Measurements from ENCODE around the gene ATP2B2. TPM values are rescaled to one million over a fixed set of nuclear protein-coding genes. Genes with fewer than 3 reads are reported as not detected.

ATP2B2 gene
- total and polyA plus RNA-seq, 2 of the 8 experiments (the other 6 are each of a cell fraction or from before 2014, with no cell fraction given), result 0.14 to 1.2 TPM

- no peak for TF ChIP-seq EZH2 (IDR thresholded peaks at IDR 0.05; ENCODE audit: low read depth, low read length, severe bottlenecking)
- no peak for TF ChIP-seq GTF2F1 (IDR thresholded peaks at IDR 0.05; ENCODE audit: borderline replicate concordance, low read depth, low read length)
- TF ChIP-seq RFX5 (IDR thresholded peaks at IDR 0.05; ENCODE audit: borderline replicate concordance, low read depth, low read length), result no peak
These were observed 115.4 kb downstream of the ATP2B2 start (continued) for GRCh38 chr3:10389995-10390394.

Measured in H1 (cell line).